ENCODE data around the gene RPGR.

The RPGR gene

GRCh38 chrX:38304010-38304409 is 23.3 kb downstream of the RPGR start:
- Histone ChIP-seq H2AFZ (ENCODE audit: low read depth) (no peak overlapping the region), H3K4me1 (ENCODE audit: low read depth, poor library complexity, severe bottlenecking) (no peaks in the 10 kb centered on the region), H3K79me2 (ENCODE audit: insufficient read depth, low read depth) (no peaks in the 10 kb centered on the region), H4K20me1 (ENCODE audit: insufficient read depth) (no peaks in the 10 kb centered on the region), H3K27ac (no peak overlapping the region), H3K36me3 (ENCODE audit: insufficient read depth) (no peaks in the 10 kb centered on the region), H3K9ac (no peak overlapping the region), H3K4me3 (IDR thresholded peaks at IDR 0.05; ENCODE audit: insufficient read depth, low read depth, low read length) (no peak overlapping the region), H3K4me2 (no peak overlapping the region), H3K27me3 (ENCODE audit: insufficient read depth, low read depth) (no peaks in the 10 kb centered on the region)
- TF ChIP-seq CTCF (conservative IDR thresholded peaks at IDR 0.05; ENCODE audit: low read depth, low read length) = no peak

- no peak for TF ChIP-seq CTCF (conservative IDR thresholded peaks at IDR 0.05; ENCODE audit: low read depth, low read length)
- no peak overlapping the region for H3K4me2 ChIP-seq
- no peak overlapping the region for H3K4me3 ChIP-seq (IDR thresholded peaks at IDR 0.05; ENCODE audit: insufficient read depth, low read depth, low read length)
Measured at GRCh38 chrX:38293741-38294140, 33.6 kb downstream of the RPGR start.

GRCh38 chrX:38287674-38288073 is 39.6 kb downstream of the RPGR start:
- H3K4me3 ChIP-seq (IDR thresholded peaks at IDR 0.05; ENCODE audit: insufficient read depth, low read depth, low read length) = no peak overlapping the region
- H3K9ac ChIP-seq = no peak overlapping the region
- H4K20me1 ChIP-seq (ENCODE audit: insufficient read depth) = no peaks in the 10 kb centered on the region
- no peaks in the 10 kb centered on the region for H3K36me3 ChIP-seq (ENCODE audit: insufficient read depth)
- no peak overlapping the region for H2AFZ ChIP-seq (ENCODE audit: low read depth)
- no peaks in the 10 kb centered on the region for H3K79me2 ChIP-seq (ENCODE audit: insufficient read depth, low read depth)
- no peak overlapping the region for H3K4me2 ChIP-seq
- H3K27me3 ChIP-seq (ENCODE audit: insufficient read depth, low read depth) = no peaks in the 10 kb centered on the region
- H3K27ac ChIP-seq = no peak overlapping the region
- no peaks in the 10 kb centered on the region for H3K4me1 ChIP-seq (ENCODE audit: low read depth, poor library complexity, severe bottlenecking)
- TF ChIP-seq CTCF (conservative IDR thresholded peaks at IDR 0.05; ENCODE audit: low read depth, low read length) = no peak

More at GRCh38 chrX:38293741-38294140, 33.6 kb downstream of the RPGR start:
- H3K27me3 ChIP-seq (ENCODE audit: insufficient read depth, low read depth) = no peaks in the 10 kb centered on the region
- no peaks in the 10 kb centered on the region for H3K36me3 ChIP-seq (ENCODE audit: insufficient read depth)
- no peaks in the 10 kb centered on the region for H3K4me1 ChIP-seq (ENCODE audit: low read depth, poor library complexity, severe bottlenecking)
- H3K79me2 ChIP-seq (ENCODE audit: insufficient read depth, low read depth) = no peaks in the 10 kb centered on the region
- no peaks in the 10 kb centered on the region for H4K20me1 ChIP-seq (ENCODE audit: insufficient read depth)
- no peak overlapping the region for H2AFZ ChIP-seq (ENCODE audit: low read depth)
- H3K27ac ChIP-seq = no peak overlapping the region
- H3K9ac ChIP-seq = no peak overlapping the region

- Histone ChIP-seq H2AFZ (ENCODE audit: low read depth) (no peak overlapping the region), H3K27me3 (ENCODE audit: insufficient read depth, low read depth) (no peaks in the 10 kb centered on the region), H3K79me2 (ENCODE audit: insufficient read depth, low read depth) (no peaks in the 10 kb centered on the region), H3K36me3 (ENCODE audit: insufficient read depth) (no peaks in the 10 kb centered on the region), H3K9ac (no peak overlapping the region), H3K27ac (no peak overlapping the region), H4K20me1 (ENCODE audit: insufficient read depth) (no peaks in the 10 kb centered on the region), H3K4me2 (no peak overlapping the region), H3K4me3 (IDR thresholded peaks at IDR 0.05; ENCODE audit: insufficient read depth, low read depth, low read length) (no peak overlapping the region), H3K4me1 (ENCODE audit: low read depth, poor library complexity, severe bottlenecking) (no peaks in the 10 kb centered on the region)
- TF ChIP-seq CTCF (conservative IDR thresholded peaks at IDR 0.05; ENCODE audit: low read depth, low read length) = no peak
Measured at GRCh38 chrX:38285649-38286048, 41.7 kb downstream of the RPGR start.

All from KMS-11 (cell line).